ENCODE data around the gene MYO1F.

MYO1F gene

GRCh38 chr19:8530061-8530679 is 47.1 kb downstream of the MYO1F start:
- no peak overlapping the region for H3K4me3 ChIP-seq (ENCODE audit: low read depth, low read length)
- TF ChIP-seq CTCF (IDR thresholded peaks at IDR 0.05; ENCODE audit: low read depth, low read length, missing control alignments), result no peak
- no peak for DNase-seq (ENCODE audit: low read depth)

DNA sequence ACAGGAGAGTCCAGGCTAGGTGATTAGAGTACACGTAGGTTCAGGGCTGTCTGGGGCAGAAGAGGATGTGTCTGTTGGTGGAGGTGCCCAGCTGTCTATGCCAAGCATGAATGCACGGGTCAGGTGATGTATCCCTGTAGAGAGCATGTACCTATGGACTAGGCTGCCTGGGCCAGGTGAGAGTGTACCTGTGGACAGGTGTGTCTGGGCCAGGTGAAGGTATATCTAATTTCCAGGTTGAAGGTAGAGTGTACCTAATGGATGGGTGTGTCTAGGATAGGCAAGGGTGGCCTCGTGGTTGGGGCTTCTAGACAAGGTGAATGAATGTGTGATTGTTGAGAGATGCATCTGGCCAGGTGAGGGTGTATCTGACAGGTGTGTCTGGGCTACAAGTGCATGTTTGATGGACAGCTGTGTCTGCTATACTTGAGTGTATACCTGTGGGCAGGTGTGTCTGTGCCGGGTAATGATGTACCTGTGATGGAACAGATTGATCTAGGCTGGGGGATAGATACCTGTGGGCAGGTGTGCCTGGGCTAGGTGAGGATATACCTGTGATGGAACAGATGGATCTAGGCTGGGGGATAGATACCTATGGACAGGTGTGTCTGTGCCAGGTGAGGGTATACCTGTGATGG is 47.8 kb downstream of the MYO1F start:
- DNase-seq (ENCODE audit: low read depth), result no peak
- TF ChIP-seq CTCF (IDR thresholded peaks at IDR 0.05; ENCODE audit: low read depth, low read length, missing control alignments), result no peak

DNA sequence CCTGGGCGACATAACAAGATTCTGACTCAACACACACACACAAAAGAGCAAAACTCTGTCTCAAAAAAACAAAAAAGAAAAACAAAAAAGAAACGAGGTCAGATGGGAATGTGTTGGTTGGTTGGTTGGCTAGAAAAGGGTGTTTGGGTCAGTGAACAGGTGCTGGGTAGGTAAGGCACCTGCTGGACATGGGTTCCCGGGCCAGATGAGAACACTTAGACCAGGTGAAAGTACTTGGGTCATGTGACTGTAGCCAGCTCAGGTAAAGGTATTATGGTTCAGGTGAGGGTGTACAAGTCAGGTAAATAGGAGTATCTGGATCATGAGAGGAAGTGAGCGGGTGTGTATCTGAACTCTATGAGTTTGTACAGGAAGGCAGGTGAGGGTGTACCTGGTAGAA is 48.7 kb downstream of the MYO1F start:
- no peak for TF ChIP-seq CTCF (IDR thresholded peaks at IDR 0.05; ENCODE audit: low read depth, low read length, missing control alignments)
- no peak for DNase-seq (ENCODE audit: low read depth)
- no peak overlapping the region for H3K4me3 ChIP-seq (ENCODE audit: low read depth, low read length)

More for the DNA sequence above, 47.8 kb downstream of the MYO1F start:
- H3K4me3 ChIP-seq (ENCODE audit: low read depth, low read length), result no peak overlapping the region

- DNase-seq (ENCODE audit: low read depth), result no peak
- H3K4me3 ChIP-seq (ENCODE audit: low read depth, low read length), result no peak overlapping the region
- no peak for TF ChIP-seq CTCF (IDR thresholded peaks at IDR 0.05; ENCODE audit: low read depth, low read length, missing control alignments)
These were observed 50.7 kb downstream of the MYO1F start for GRCh38 chr19:8526345-8527091.

- no peak for DNase-seq (ENCODE audit: low read depth)
- no peak for TF ChIP-seq CTCF (IDR thresholded peaks at IDR 0.05; ENCODE audit: low read depth, low read length, missing control alignments)
- no peak overlapping the region for H3K4me3 ChIP-seq (ENCODE audit: low read depth, low read length)
These were observed 51.9 kb downstream of the MYO1F start for GRCh38 chr19:8525401-8525684.

DNA sequence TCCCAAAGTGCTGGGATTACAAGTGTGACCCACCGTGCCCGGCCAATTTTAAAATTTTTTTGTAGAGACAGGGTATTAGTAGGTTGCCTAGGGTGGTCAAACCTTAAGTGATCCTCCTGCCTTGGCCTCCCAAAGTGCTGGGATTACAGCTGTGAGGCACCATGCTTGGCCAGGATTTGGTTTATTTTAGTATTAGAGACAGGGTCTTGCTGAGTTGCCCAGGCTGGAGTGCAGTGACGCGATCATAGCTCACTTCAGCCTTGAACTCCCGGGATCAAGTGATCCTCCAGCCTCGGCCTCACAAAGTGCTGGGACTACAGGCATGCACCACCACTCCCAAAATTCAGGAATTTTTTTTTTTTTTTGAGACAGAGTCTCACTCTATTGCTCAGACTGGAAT is 57.9 kb downstream of the MYO1F start:
- TF ChIP-seq CTCF (IDR thresholded peaks at IDR 0.05; ENCODE audit: low read depth, low read length, missing control alignments), result no peak
- no peak for DNase-seq (ENCODE audit: low read depth)
- no peak overlapping the region for H3K4me3 ChIP-seq (ENCODE audit: low read depth, low read length)
